ENCODE results near the gene CYP2C18. TPM values are rescaled to one million over a fixed set of nuclear protein-coding genes. Genes with fewer than 3 reads are reported as not detected.
"Not testable (repeated sequence)": the region's sequence is repeated elsewhere in the genome, so short reads cannot be mapped to it uniquely, and the experiment has no call there.

Gene CYP2C18
- total RNA-seq, 6 experiments from 2014 or later: 71.0 to 120 (median 93.9) TPM

GRCh38 chr10:94680544-94680943, 3.0 kb upstream of the CYP2C18 start:
- 10% methylated on average over 1 of the region's 1 CpG for WGBS (ENCODE audit: insufficient coverage, low coverage, low lambda C conversion rate, missing lambda C conversion rate)
- Histone ChIP-seq H3K4me1 (peaks cover 0 to 46% (median 16%) of the 10 kb centered on the region in 4 donors), H3K9me3 (no peaks in the 10 kb centered on the region), H3K27ac (peak overlapping the region; percentile 82 to 96 (median 90)), H3K36me3 (no peaks in the 10 kb centered on the region), H3K27me3 (no peaks in the 10 kb centered on the region), H3K4me3 (peak overlapping the region in 1 of 3 donors; percentile 5)
- TF ChIP-seq CTCF (IDR thresholded peaks at IDR 0.05): no peak
- TF ChIP-seq POLR2A (IDR thresholded peaks at IDR 0.05): peak; percentile 50
- ATAC-seq (peak; percentile 25 to 65 (median 48)), DNase-seq (no peak)
- intact Hi-C loops (cut with DNase I): no loop called here

- intact Hi-C loops (cut with DNase I); H3K27me3 ChIP-seq; H3K9me3 ChIP-seq; H3K36me3 ChIP-seq: not testable (repeated sequence)
- H3K4me3 ChIP-seq: peak overlapping the region in 2 of 3 donors; percentile 56 to 59
- DNase-seq (peak; percentile 54 to 87 (median 76)), ATAC-seq (peak; percentile 51 to 76 (median 63))
- H3K4me1 ChIP-seq: peaks cover 0 to 29% (median 10%) of the 10 kb centered on the region in 4 donors
- peak overlapping the region; percentile 62 to 96 (median 90) for H3K27ac ChIP-seq
- peak; percentile 97 for TF ChIP-seq POLR2A (IDR thresholded peaks at IDR 0.05)
- WGBS (ENCODE audit: insufficient coverage, low coverage, low lambda C conversion rate, missing lambda C conversion rate): 22% methylated on average over 3 of the region's 4 CpGs
Measured at GRCh38 chr10:94682636-94683035, 893 bp upstream of the CYP2C18 start.

- peaks cover 0 to 30% (median 5%) of the 10 kb centered on the region in 4 donors for H3K36me3 ChIP-seq
- peak overlapping the region in 1 of 3 donors; percentile 96 for H3K27ac ChIP-seq
- peak; percentile 38 to 57 (median 46) for ATAC-seq
- H3K9me3 ChIP-seq: no peaks in the 10 kb centered on the region
- WGBS (ENCODE audit: insufficient coverage, low coverage, low lambda C conversion rate, missing lambda C conversion rate): 39% methylated on average over 10 of the region's 11 CpGs
- peak overlapping the region in 1 of 3 donors; percentile 59 for H3K4me3 ChIP-seq
- TF ChIP-seq POLR2A (IDR thresholded peaks at IDR 0.05) (no peak), CTCF (IDR thresholded peaks at IDR 0.05) (no peak)
- H3K27me3 ChIP-seq: no peaks in the 10 kb centered on the region
- intact Hi-C loops (cut with DNase I): no loop called here
- peak in 2 of 3 donors; percentile 62 to 64 for DNase-seq
- peaks cover 0 to 13% (median 0%) of the 10 kb centered on the region in 4 donors for H3K4me1 ChIP-seq
Measured at GRCh38 chr10:94687625-94688248, 4.2 kb downstream of the CYP2C18 start.

GRCh38 chr10:94706089-94706488, 22.6 kb downstream of the CYP2C18 start:
- Histone ChIP-seq H3K9me3 (no peaks in the 10 kb centered on the region), H3K27me3 (no peaks in the 10 kb centered on the region), H3K27ac (no peak overlapping the region), H3K36me3 (peaks cover 0 to 33% (median 5%) of the 10 kb centered on the region in 4 donors), H3K4me1 (peaks cover 0 to 12% (median 0%) of the 10 kb centered on the region in 4 donors), H3K4me3 (no peak overlapping the region)
- intact Hi-C loops (cut with DNase I): no loop called here
- DNase-seq (no peak), ATAC-seq (no peak)
- 89% methylated on average over 1 of the region's 1 CpG for WGBS (ENCODE audit: insufficient coverage, low coverage, low lambda C conversion rate, missing lambda C conversion rate)
- TF ChIP-seq CTCF (IDR thresholded peaks at IDR 0.05) (no peak), POLR2A (IDR thresholded peaks at IDR 0.05) (no peak)

GRCh38 chr10:94710578-94710977, 27.0 kb downstream of the CYP2C18 start:
- TF ChIP-seq CTCF (IDR thresholded peaks at IDR 0.05) (no peak), POLR2A (IDR thresholded peaks at IDR 0.05) (no peak)
- no peak for DNase-seq
- Histone ChIP-seq H3K4me1 (peaks cover 0 to 12% (median 0%) of the 10 kb centered on the region in 4 donors), H3K9me3 (no peaks in the 10 kb centered on the region), H3K27ac (no peak overlapping the region), H3K36me3 (peaks cover 0 to 28% (median 4%) of the 10 kb centered on the region in 4 donors), H3K4me3 (no peak overlapping the region), H3K27me3 (no peaks in the 10 kb centered on the region)
- intact Hi-C loops (cut with DNase I): no loop called here
- peak in 2 of 4 donors; percentile 47 to 85 for ATAC-seq
